Measurements from ENCODE around the gene TRIM44. TPM values are rescaled to one million over a fixed set of nuclear protein-coding genes. Genes with fewer than 3 reads are reported as not detected.
"Not testable (repeated sequence)": the region's sequence is repeated elsewhere in the genome, so short reads cannot be mapped to it uniquely, and the experiment has no call there.

TRIM44 gene
- total and polyA plus RNA-seq, 8 donors: 5.1 to 65.3 (median 19.1) TPM

- 90 to 97% (median 94%) methylated on average over 3 of the region's 3 CpGs for WGBS, 5 donors
- H3K9me3 ChIP-seq: no peaks in the 10 kb centered on the region
Observed at GRCh38 chr11:35711173-35711910, 48.8 kb downstream of the TRIM44 start.

GRCh38 chr11:35711924-35712323 is 49.3 kb downstream of the TRIM44 start:
- Histone ChIP-seq H3K9me3 (no peaks in the 10 kb centered on the region), H3K4me3 (no peak overlapping the region), H3K4me1 (no peaks in the 10 kb centered on the region), H3K36me3 (no peaks in the 10 kb centered on the region), H3K27ac (no peak overlapping the region), H3K27me3 (no peaks in the 10 kb centered on the region)
- TF ChIP-seq CTCF (IDR thresholded peaks at IDR 0.05) (no peak), EP300 (IDR thresholded peaks at IDR 0.05) (no peak), POLR2AphosphoS5 (IDR thresholded peaks at IDR 0.05) (no peak), POLR2A (IDR thresholded peaks at IDR 0.05) (no peak)
- DNase-seq: no peak
- intact Hi-C loops (cut with DNase I; ENCODE audit: low total_unique reads): no loop called here

More at GRCh38 chr11:35711173-35711910, 48.8 kb downstream of the TRIM44 start:
- intact Hi-C loops (cut with DNase I; ENCODE audit: low total_unique reads): no loop called here
- Histone ChIP-seq H3K36me3 (no peaks in the 10 kb centered on the region), H3K27ac (no peak overlapping the region), H3K4me3 (no peak overlapping the region), H3K4me1 (no peaks in the 10 kb centered on the region), H3K27me3 (no peaks in the 10 kb centered on the region)
- TF ChIP-seq EP300 (IDR thresholded peaks at IDR 0.05) (no peak), CTCF (IDR thresholded peaks at IDR 0.05) (no peak), POLR2AphosphoS5 (IDR thresholded peaks at IDR 0.05) (no peak), POLR2A (IDR thresholded peaks at IDR 0.05) (no peak)
- DNase-seq: no peak

GRCh38 chr11:35712533-35712932 is 50.0 kb downstream of the TRIM44 start:
- intact Hi-C loops (cut with DNase I; ENCODE audit: low total_unique reads): no loop called here
- no peaks in the 10 kb centered on the region for H3K4me1 ChIP-seq
- no peak overlapping the region for H3K27ac ChIP-seq
- no peak for DNase-seq
- 91 to 96% (median 94%) methylated on average over 3 of the region's 3 CpGs for WGBS, 5 donors
- H3K9me3 ChIP-seq: no peaks in the 10 kb centered on the region
- H3K4me3 ChIP-seq: no peak overlapping the region
- no peaks in the 10 kb centered on the region for H3K36me3 ChIP-seq
- H3K27me3 ChIP-seq: no peaks in the 10 kb centered on the region
- TF ChIP-seq CTCF (IDR thresholded peaks at IDR 0.05) (no peak), POLR2AphosphoS5 (IDR thresholded peaks at IDR 0.05) (no peak), POLR2A (IDR thresholded peaks at IDR 0.05) (no peak)

- no peak overlapping the region for H3K4me3 ChIP-seq
- intact Hi-C loops (cut with DNase I; ENCODE audit: low total_unique reads): no loop called here
Observed at GRCh38 chr11:35714882-35715627, 52.5 kb downstream of the TRIM44 start.

GRCh38 chr11:35715677-35716076 is 53.1 kb downstream of the TRIM44 start:
- H3K4me1 ChIP-seq; H3K4me3 ChIP-seq; H3K27me3 ChIP-seq; DNase-seq; H3K36me3 ChIP-seq; intact Hi-C loops (cut with DNase I; ENCODE audit: low total_unique reads); H3K27ac ChIP-seq; H3K9me3 ChIP-seq: not testable (repeated sequence)
- WGBS, 5 donors: 63 to 81% (median 74%) methylated on average over 2 of the region's 2 CpGs

More at GRCh38 chr11:35714882-35715627, 52.5 kb downstream of the TRIM44 start:
- no peaks in the 10 kb centered on the region for H3K27me3 ChIP-seq
- DNase-seq: no peak
- H3K9me3 ChIP-seq: no peaks in the 10 kb centered on the region
- no peak for TF ChIP-seq POLR2AphosphoS5 (IDR thresholded peaks at IDR 0.05)
- TF ChIP-seq CTCF (IDR thresholded peaks at IDR 0.05): no peak
- TF ChIP-seq POLR2A (IDR thresholded peaks at IDR 0.05): no peak
- no peak for TF ChIP-seq EP300 (IDR thresholded peaks at IDR 0.05)
- H3K4me1 ChIP-seq: peaks cover 0 to 5% (median 0%) of the 10 kb centered on the region in 4 donors
- no peak overlapping the region for H3K27ac ChIP-seq
- no peaks in the 10 kb centered on the region for H3K36me3 ChIP-seq
- WGBS, 5 donors: 89 to 100% (median 93%) methylated on average over 3 of the region's 3 CpGs
